SIG-M5 (cell line): ENCODE measurements around the gene TUT1.
A peak's percentile ranks its signal among the peaks of the same experiment; 100 is the strongest.
"Not testable (repeated sequence)": the region's sequence is repeated elsewhere in the genome, so short reads cannot be mapped to it uniquely, and the experiment has no call there.

ENCODE experiments used
- DNase-seq: peaks from one replicate; lab custom pipeline; 2025; lab: John Stamatoyannopoulos, UW

The TUT1 gene

GRCh38 chr11:62575837-62576236, 15.5 kb downstream of the TUT1 start:
- DNase-seq = no peak

DNA sequence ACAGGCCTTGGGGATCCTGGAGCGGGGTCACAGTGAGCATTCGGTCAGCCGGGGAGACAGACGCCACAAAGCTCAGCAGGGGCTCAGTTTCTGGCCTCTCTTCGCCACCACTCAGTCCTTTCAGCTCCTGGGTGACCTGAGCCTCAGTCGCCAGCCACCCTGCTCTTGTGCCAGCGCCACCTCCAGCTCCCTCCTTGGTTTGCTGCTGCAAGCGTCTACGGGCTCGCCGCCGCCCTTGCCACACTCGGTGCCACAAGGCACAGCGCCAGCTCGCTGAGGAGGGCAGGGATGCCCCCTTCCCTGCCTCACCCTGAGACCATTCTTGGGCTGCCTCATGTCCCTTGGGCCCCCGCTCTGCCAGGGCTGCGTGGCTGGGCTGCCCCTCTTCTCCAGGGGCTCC, 16.2 kb downstream of the TUT1 start:
- no peak for DNase-seq

DNA sequence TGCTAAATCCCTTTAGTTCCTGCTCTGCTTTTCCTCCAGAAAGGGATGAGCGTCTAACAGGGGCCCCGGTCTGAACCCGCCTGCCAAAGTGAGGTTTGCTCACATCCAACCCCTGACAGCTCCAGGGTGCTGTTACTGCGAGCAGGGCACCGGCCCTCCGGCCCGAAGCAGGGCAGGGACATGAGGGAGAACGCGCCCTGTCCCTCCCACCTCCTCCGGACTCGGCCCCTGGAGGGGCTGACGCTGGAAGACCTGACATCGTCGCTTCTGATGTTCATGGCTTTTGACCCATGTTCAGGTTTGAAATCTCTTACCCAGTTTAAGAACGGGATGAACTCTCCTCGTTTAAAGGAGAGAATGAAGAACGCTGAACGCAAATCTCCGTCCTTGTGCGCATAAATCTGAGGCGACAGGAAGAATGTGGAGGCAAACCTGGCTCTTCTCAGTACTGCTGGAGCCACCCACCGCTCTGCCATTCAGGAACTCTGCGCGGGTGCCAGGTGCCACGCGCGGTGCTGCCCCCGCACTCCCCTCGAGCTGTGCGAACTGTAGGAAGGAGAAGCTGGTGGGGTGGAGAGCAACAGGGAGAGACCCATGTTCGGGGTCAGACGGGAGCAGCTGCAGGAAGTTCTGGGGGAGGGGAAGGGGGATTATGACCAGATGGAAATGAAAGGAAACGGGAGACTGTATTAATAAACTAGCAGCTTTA, 16.8 kb downstream of the TUT1 start:
- no peak for DNase-seq

GRCh38 chr11:62573592-62574362, 17.5 kb downstream of the TUT1 start, which contains the start of gene EEF1G:
Gene EEF1G, minus strand, starts transcription at chr11:62573891. Its CDS starts 49 bp downstream, at chr11:62573842.
- peak; percentile 96 for DNase-seq

- no peak for DNase-seq
Observed at GRCh38 chr11:62573006-62573591, 18.2 kb downstream of the TUT1 start.

DNA sequence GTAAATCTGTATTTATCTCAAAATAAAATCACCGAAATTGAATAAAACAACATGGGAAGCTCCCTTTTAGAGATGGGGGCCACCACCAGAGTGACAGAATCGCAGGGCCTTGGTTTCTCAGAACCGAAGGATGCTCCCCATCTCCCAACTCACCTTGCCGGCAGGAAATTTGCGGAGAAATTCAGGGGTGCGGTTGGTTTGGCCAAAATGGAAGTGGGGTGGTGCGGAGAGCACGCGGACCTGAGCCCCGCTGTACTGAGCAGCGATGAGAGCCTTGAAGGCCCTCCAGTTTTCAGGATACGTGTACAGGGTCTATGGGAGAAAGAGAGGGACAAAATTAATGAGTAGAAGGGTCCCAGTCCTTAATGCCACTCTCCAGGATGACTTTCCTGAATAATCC, 18.9 kb downstream of the TUT1 start:
- DNase-seq = no peak

- DNase-seq = not testable (repeated sequence)
Observed at GRCh38 chr11:62571493-62571892, 19.8 kb downstream of the TUT1 start.

GRCh38 chr11:62570903-62571302, 20.4 kb downstream of the TUT1 start:
- DNase-seq = not testable (repeated sequence)

GRCh38 chr11:62569611-62570010, 21.7 kb downstream of the TUT1 start:
- DNase-seq = no peak

GRCh38 chr11:62567018-62567633, 24.2 kb downstream of the TUT1 start:
- DNase-seq = no peak

DNA sequence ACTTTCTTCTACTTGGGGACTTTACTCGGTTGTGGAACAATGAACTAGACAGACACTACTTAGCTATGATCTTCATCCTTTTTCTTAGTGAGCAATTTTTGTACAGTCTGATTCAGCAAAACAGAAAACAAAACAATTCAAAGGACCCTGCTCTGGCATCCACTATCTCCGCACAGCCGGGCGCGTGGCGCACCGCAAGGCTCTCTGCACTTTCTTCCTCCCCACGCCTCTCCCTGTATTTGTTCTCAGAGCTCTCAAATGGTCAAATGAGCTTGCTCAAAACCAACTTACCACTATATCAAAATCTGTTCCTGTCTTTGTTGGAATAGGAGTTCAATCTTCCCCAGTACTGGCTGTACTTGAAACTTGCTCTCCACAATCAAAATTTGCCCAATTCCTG, 25.1 kb downstream of the TUT1 start:
- DNase-seq = no peak

DNA sequence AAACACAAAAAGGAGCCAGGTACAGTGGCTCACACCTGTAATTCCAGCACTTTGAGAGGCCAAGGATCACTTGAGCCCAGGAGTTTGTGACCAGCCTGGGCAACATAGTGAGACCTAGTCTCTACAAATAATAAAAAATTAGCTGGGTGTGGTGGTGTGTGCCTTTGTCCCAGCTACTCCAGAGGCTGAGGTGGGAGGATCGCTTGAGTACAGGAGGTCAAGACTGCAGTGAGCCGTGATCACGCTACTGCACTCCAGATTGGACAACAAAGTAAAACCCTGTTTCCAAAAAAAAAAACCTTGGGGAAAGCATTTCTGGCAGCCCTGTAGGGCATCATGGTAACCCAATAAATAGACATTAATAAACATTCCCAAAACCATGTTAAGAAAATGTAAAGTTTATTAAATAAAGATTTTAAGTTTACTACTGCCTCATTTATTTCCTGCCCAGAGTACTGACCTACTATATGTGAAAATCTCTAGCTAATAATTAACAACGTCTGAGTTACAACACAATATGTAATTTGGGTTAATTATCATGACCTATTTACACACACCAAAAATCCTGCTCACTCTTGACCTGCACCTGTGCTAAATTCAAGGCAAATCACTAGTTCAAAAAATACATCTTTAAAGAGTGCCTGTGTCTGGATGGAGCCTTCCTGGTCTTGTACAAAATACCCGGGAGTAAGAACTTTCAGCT, 26.1 kb downstream of the TUT1 start:
- no peak for DNase-seq

DNA sequence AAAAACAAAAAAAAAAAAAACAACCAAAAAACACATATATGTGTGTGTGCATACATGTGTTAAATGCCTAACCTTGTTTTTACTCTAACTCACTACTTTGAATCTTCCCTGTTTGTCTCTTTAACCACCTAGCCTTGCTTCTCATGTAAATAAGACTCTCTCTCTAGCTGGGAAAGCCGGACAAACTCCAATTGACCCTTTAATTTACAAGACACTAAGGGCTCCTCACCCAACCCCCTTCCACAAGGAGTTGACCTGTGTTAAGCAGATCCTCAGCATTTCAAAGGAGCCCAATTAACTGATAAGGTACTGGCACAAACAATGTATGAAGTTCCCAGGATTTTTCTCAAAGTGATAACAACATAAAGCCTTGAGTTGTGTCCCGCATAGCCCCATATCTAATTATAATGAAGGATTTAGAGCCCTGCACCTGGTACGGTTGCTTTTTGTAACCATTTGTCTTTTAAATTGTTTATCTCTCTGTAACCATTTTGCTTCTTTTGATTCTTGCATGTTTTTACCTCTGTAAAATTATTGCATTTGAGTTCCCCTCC, 29.6 kb downstream of the TUT1 start:
- not testable (repeated sequence) for DNase-seq

- peak; percentile 19 for DNase-seq
Observed at GRCh38 chr11:62560566-62561103, 30.7 kb downstream of the TUT1 start.

DNA sequence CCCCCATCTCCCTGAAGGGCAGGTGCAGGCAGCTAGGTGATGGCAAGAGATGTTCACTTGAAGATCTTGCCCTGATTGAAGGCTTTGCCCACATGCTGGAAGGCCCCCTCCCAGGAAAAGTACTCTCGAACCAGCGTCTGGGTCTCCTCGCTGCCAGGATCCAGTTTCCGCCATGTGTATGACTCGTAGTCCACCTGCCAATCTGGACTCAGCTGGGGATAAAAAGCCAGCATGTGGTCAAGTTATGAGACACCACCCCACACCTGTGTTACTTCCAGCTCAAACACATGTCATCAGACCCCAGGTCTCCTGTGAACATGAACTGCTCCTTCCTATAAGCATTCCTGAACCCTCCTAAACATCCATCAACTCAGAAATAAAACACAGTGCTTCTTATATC, 31.7 kb downstream of the TUT1 start:
- not testable (repeated sequence) for DNase-seq

- DNase-seq = no peak
Observed at GRCh38 chr11:62559204-62559603, 32.1 kb downstream of the TUT1 start.

DNA sequence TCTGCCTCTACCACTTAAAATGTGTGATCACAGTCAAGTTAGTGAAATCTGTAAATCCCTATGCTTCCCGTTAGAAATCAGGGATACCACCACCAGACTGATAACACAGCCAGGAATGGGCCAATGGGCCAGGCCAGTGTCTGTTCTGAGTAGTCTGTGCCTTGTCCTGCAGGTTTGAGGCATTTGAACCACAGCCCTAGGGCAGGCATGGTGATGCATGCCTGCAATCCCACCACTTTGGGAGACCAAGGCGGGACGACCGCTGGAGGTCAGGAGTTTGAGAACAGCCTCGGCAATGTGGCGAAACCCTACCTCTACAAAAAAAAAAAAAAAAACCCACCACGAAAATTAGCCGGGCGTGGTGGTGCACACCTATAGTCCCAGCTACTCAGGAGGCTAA, 32.7 kb downstream of the TUT1 start:
- no peak for DNase-seq

GRCh38 chr11:62556875-62557631, 34.3 kb downstream of the TUT1 start:
- DNase-seq = no peak

- DNase-seq = peak; percentile 72
Observed at GRCh38 chr11:62556108-62556874, 35.0 kb downstream of the TUT1 start.
